HFFc6 (cell line): ENCODE measurements around the gene MRPL48. TPM values are rescaled to one million over a fixed set of nuclear protein-coding genes. Genes with fewer than 3 reads are reported as not detected.
A peak's percentile ranks its signal among the peaks of the same experiment; 100 is the strongest.

Source experiments
- DNase-seq: peaks from one replicate; pipeline ENCODE4 v3.0.0-alpha.2; 2018
- H3K27ac Mint-ChIP-seq: 2 replicates; pipeline ENCODE4 v1.8.0; 2020; ENCODE audit warnings: mild to moderate bottlenecking, mixed read lengths
- H3K27me3 Mint-ChIP-seq: 2 replicates; pipeline ENCODE4 v1.8.0; 2021; ENCODE audit warnings: mild to moderate bottlenecking, moderate library complexity, mixed read lengths; ENCODE audit not compliant: insufficient read depth
- H3K36me3 Mint-ChIP-seq: 2 replicates; pipeline ENCODE4 v1.8.0; 2021; ENCODE audit warnings: low read depth, mixed read lengths
- H3K4me1 Mint-ChIP-seq: 2 replicates; pipeline ENCODE4 v1.8.0; 2020; ENCODE audit warnings: low read depth, mixed read lengths
- H3K4me3 Mint-ChIP-seq: 2 replicates; pipeline ENCODE4 v1.8.0; 2020; ENCODE audit warnings: mild to moderate bottlenecking, moderate library complexity, mixed read lengths
- H3K9me3 Mint-ChIP-seq: 2 replicates; pipeline ENCODE4 v1.8.0; 2020; ENCODE audit warnings: mild to moderate bottlenecking, mixed read lengths
- total RNA-seq, 6 experiments: library from RNA; stranded (reverse); fragmentation: NEBNext Ultra II Directional; extraction: Animal tissue kit (Norgen Biotek cat#: 25700); gene quantifications; 2 replicates in 1 of 6; 3 replicates in 5 of 6; pipeline ENCODE4 v1.2.3, GENCODE V29; 2021
- TF ChIP-seq, protein P1 (sequence below): fragments of 200-600 bp; sonication (generic); IDR thresholded peaks from 2 replicates; pipeline ENCODE4 v1.5.0; 2021; ENCODE audit warnings: antibody characterized with exemption, mild to moderate bottlenecking

MRPL48 gene
- total RNA-seq, 6 experiments from 2014 or later: 29.3 to 39.4 (median 35.1) TPM

DNA sequence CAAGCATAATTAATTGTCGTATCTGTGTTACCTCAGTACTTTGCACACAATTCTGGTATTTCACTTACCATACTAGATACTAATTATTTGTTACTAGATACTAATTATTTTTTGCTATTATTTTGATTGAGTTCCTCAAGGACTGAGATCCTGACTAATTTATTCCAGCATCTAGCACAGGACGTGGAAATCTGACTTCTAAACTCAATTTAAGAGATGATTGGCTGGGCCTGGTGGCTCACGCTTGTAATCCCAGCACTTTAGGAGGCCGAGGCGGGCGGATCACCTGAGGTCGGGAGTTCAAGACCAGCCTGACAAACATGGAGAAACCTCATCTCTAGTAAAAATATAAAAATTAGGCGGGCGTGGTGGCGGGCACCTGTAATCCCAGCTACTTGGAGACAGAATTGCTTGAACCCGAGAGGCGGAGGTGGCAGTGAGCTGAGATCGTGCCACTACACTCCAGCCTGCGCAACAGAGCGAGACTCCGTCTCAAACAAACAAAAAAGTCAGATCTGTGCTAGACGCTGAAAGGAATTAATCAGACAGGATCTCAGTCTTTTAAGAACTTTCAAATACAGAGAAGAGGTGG is 527 bp upstream of the MRPL48 start:
- no peaks in the 10 kb centered on the region for H3K9me3 Mint-ChIP-seq
- TF ChIP-seq, protein P1, sequence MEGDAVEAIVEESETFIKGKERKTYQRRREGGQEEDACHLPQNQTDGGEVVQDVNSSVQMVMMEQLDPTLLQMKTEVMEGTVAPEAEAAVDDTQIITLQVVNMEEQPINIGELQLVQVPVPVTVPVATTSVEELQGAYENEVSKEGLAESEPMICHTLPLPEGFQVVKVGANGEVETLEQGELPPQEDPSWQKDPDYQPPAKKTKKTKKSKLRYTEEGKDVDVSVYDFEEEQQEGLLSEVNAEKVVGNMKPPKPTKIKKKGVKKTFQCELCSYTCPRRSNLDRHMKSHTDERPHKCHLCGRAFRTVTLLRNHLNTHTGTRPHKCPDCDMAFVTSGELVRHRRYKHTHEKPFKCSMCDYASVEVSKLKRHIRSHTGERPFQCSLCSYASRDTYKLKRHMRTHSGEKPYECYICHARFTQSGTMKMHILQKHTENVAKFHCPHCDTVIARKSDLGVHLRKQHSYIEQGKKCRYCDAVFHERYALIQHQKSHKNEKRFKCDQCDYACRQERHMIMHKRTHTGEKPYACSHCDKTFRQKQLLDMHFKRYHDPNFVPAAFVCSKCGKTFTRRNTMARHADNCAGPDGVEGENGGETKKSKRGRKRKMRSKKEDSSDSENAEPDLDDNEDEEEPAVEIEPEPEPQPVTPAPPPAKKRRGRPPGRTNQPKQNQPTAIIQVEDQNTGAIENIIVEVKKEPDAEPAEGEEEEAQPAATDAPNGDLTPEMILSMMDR: no peak
- peak overlapping the region; percentile 97 for H3K27ac Mint-ChIP-seq
- peaks cover 17% of the 10 kb centered on the region for H3K4me1 Mint-ChIP-seq
- no peaks in the 10 kb centered on the region for H3K27me3 Mint-ChIP-seq
- no peak for DNase-seq
- peak overlapping the region; percentile 99 for H3K4me3 Mint-ChIP-seq
- no peaks in the 10 kb centered on the region for H3K36me3 Mint-ChIP-seq

GRCh38 chr11:73789279-73789670 is 1.6 kb downstream of the MRPL48 start:
- Mint-ChIP-seq H3K36me3 (no peaks in the 10 kb centered on the region), H3K27me3 (no peaks in the 10 kb centered on the region), H3K4me1 (peaks cover 17% of the 10 kb centered on the region), H3K4me3 (peak overlapping the region; percentile 99), H3K9me3 (no peaks in the 10 kb centered on the region), H3K27ac (peak overlapping the region; percentile 97)
- DNase-seq: no peak
- TF ChIP-seq, protein P1: no peak

DNA sequence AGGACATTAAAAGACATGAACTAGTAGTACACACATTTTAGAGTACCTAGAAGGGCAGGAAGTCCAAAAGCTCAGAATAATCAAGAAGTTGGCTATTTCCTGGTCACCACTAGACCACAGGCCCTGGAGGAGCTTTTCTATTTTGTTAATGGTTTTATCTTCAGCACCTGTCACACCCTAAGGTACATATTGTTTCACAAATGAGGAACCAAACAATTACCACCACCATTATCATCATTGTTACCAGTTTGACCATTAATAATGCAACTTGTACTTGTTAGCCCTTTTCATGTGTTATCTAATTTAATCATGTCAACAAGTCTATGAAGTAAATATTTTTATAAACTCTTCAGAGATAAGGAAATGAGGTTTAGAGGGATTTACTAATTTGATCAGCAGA is 4.9 kb downstream of the MRPL48 start:
- peaks cover 13% of the 10 kb centered on the region for H3K4me1 Mint-ChIP-seq
- DNase-seq: no peak
- H3K27me3 Mint-ChIP-seq: no peaks in the 10 kb centered on the region
- no peak overlapping the region for H3K4me3 Mint-ChIP-seq
- H3K36me3 Mint-ChIP-seq: no peaks in the 10 kb centered on the region
- no peaks in the 10 kb centered on the region for H3K9me3 Mint-ChIP-seq
- H3K27ac Mint-ChIP-seq: no peak overlapping the region
- TF ChIP-seq, protein P1: no peak

DNA sequence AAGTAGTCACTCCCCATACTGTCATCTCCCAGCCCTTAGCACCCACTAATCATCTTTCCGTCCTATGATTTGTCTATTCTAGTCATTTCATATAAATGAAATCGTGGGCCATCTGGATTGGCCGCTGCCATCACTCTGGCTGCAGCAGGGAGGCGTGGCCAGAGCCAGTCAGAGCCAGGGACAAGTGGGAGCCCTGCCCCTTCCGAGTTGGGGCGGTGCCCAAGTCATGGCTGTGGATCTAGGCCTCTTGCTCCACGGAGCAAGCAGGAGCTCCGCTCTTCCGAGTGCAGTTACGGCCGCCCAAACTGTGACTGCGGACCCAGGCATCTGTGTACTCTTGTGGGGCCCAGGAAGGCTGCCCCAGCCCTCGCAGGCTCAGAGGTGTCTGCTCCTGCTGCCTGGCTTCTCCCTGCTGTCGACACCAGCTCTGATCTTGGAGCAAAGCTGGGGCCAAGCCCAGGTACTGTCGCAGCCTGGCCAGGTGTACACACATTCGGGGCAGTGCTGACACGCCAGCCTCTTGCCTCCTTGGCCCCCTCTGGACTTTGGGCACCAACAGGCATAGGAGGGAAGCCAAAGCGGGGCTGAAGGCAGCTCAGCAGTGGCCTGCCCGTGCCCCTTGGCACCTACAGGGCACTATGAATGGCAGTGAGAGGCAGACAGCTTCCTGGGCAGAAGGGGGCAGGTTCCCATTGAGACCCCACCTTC is 8.4 kb downstream of the MRPL48 start:
- DNase-seq: no peak
- TF ChIP-seq, protein P1: no peak
- Mint-ChIP-seq H3K36me3 (no peaks in the 10 kb centered on the region), H3K9me3 (no peaks in the 10 kb centered on the region), H3K27ac (no peak overlapping the region), H3K4me3 (no peak overlapping the region), H3K27me3 (no peaks in the 10 kb centered on the region), H3K4me1 (no peaks in the 10 kb centered on the region)

- Mint-ChIP-seq H3K9me3 (no peaks in the 10 kb centered on the region), H3K4me1 (no peaks in the 10 kb centered on the region), H3K27me3 (no peaks in the 10 kb centered on the region), H3K27ac (no peak overlapping the region), H3K36me3 (no peaks in the 10 kb centered on the region), H3K4me3 (no peak overlapping the region)
- DNase-seq: no peak
- TF ChIP-seq, protein P1: no peak
Measured at GRCh38 chr11:73797457-73797856, 9.8 kb downstream of the MRPL48 start.
